Smooth muscle cell (in vitro differentiated cells): Measurements from ENCODE around the gene RNF224. TPM values are rescaled to one million over a fixed set of nuclear protein-coding genes. Genes with fewer than 3 reads are reported as not detected.

Source experiments
- DNase-seq: peaks from one replicate; lab custom pipeline; 2025; ENCODE audit not compliant: unreplicated experiment; lab: John Stamatoyannopoulos, UW
- H2AFZ ChIP-seq: fragments of 200-600 bp; sonication (generic); 2 replicates; pipeline ENCODE4 v1.6.0; 2016; ENCODE audit warnings: antibody characterized with exemption, low read depth, mild to moderate bottlenecking
- H3F3A ChIP-seq: fragments of 200-600 bp; sonication (generic); 2 replicates; pipeline ENCODE4 v1.6.0; 2017; ENCODE audit warnings: antibody characterized with exemption, low read depth
- H3K27ac ChIP-seq: fragments of 200-600 bp; sonication (generic); 2 replicates; pipeline ENCODE4 v1.5.1; 2016; ENCODE audit warnings: low read depth, mild to moderate bottlenecking
- H3K27me3 ChIP-seq: fragments of 200-600 bp; sonication (generic); 2 replicates; pipeline ENCODE4 v1.6.1; 2016; ENCODE audit warnings: low read depth, mild to moderate bottlenecking
- H3K36me3 ChIP-seq: fragments of 200-600 bp; sonication (generic); 2 replicates; pipeline ENCODE4 v1.5.1; 2016; ENCODE audit warnings: low read depth
- H3K4me1 ChIP-seq: fragments of 200-600 bp; sonication (generic); 2 replicates; pipeline ENCODE4 v1.5.1; 2016; ENCODE audit warnings: low read depth
- H3K4me2 ChIP-seq: fragments of 200-600 bp; sonication (generic); 2 replicates; pipeline ENCODE4 v1.6.0; 2016; ENCODE audit warnings: mild to moderate bottlenecking
- H3K4me3 ChIP-seq: fragments of 200-600 bp; sonication (generic); 2 replicates; pipeline ENCODE4 v1.5.1; 2016; ENCODE audit warnings: mild to moderate bottlenecking
- H3K79me2 ChIP-seq: fragments of 200-600 bp; sonication (generic); 2 replicates; pipeline ENCODE4 v1.6.0; 2016; ENCODE audit warnings: low read depth, mild to moderate bottlenecking
- H3K9ac ChIP-seq: fragments of 200-600 bp; sonication (generic); 2 replicates; pipeline ENCODE4 v1.6.0; 2016; ENCODE audit warnings: low read depth
- H3K9me3 ChIP-seq: fragments of 200-600 bp; sonication (generic); replicated peaks from 2 replicates; pipeline ENCODE4 v1.5.1; 2016; ENCODE audit warnings: low read depth
- H4K20me1 ChIP-seq: fragments of 200-600 bp; sonication (generic); 2 replicates; pipeline ENCODE4 v1.6.0; 2016; ENCODE audit warnings: low read depth
- WGBS: methylation state at CpG from one replicate; pipeline ENCODE4 v1.1.7; 2016; ENCODE audit warnings: low lambda C conversion rate; 5-methylcytosine and 5-hydroxymethylcytosine counted together
- polyA plus RNA-seq: library from polyadenylated mRNA; unstranded; fragments of >200 nt; fragmentation: Nextera tagmentation; extraction: Ambion mirVana; gene quantifications from 2 replicates; pipeline ENCODE4 v1.2.1, GENCODE V29; 2016
- total RNA-seq: library from RNA; depleted of rRNA; stranded (reverse); fragments of >200 nt; gene quantifications from 2 replicates; pipeline ENCODE4 v1.2.3, GENCODE V29; 2014
- TF ChIP-seq, protein P1 (sequence below): fragments of 200-600 bp; sonication (generic); IDR thresholded peaks from 2 replicates; pipeline ENCODE4 v1.5.1; 2017; ENCODE audit warnings: borderline replicate concordance, mild to moderate bottlenecking, antibody characterized with exemption; ENCODE audit not compliant: insufficient read depth, poor library complexity, severe bottlenecking

The RNF224 gene
- total and polyA plus RNA-seq, 2 experiments from 2014 or later: not detected

DNA sequence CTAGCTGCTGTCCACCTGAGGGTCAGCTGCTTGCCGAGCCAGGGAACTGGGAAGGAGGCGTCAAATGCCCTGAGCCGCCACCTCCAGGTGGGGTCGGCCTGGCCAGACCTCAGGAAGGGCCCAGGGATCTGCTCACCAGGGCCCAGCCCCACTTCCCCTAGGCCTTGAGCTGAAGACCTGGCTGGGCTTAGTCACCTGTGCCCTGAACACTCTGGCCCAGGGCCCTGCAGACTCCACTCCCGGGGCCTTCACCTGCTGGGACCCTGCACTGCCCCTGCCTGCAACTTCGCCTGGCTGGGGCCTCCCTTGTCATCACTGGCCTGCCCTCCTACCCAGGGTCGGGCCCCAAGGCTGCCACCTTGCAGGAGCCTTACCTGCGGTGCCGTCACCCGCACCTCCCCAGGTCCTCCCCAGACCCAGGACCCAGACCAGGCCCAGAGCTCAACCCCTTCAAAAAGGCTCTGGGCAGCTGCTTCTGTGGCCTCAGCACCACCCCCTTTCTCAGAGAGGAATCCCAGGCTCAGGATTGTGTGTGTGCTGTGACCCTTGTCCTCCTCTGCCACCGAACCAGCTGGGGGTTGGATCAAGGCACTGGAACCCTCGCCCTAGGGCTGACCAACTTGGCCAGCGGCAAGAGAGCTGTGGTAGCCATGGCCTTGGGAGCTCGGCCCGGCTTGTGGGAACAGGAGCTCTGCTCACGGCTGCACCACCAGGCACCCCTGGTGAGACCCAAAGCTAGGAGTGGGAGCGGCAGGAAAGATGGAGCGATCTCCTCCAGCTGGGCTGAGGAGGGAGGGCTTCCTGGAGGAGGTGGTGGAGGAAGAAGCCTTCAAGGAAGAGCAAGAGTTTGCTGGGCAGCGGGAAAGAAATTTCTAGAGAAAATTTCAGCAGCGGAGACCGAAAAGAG, 26.7 kb downstream of the RNF224 start:
- peak overlapping the region; percentile 99 for H3K4me2 ChIP-seq
- H3K27ac ChIP-seq: no peak overlapping the region
- H3K36me3 ChIP-seq: no peaks in the 10 kb centered on the region
- WGBS: 61% methylated on average over 21 of the region's 21 CpGs
- peak overlapping the region; percentile 97 for H3K4me3 ChIP-seq
- peaks cover 18% of the 10 kb centered on the region for H3K4me1 ChIP-seq
- no peaks in the 10 kb centered on the region for H3F3A ChIP-seq
- H4K20me1 ChIP-seq: peaks cover 10% of the 10 kb centered on the region
- TF ChIP-seq, protein P1, sequence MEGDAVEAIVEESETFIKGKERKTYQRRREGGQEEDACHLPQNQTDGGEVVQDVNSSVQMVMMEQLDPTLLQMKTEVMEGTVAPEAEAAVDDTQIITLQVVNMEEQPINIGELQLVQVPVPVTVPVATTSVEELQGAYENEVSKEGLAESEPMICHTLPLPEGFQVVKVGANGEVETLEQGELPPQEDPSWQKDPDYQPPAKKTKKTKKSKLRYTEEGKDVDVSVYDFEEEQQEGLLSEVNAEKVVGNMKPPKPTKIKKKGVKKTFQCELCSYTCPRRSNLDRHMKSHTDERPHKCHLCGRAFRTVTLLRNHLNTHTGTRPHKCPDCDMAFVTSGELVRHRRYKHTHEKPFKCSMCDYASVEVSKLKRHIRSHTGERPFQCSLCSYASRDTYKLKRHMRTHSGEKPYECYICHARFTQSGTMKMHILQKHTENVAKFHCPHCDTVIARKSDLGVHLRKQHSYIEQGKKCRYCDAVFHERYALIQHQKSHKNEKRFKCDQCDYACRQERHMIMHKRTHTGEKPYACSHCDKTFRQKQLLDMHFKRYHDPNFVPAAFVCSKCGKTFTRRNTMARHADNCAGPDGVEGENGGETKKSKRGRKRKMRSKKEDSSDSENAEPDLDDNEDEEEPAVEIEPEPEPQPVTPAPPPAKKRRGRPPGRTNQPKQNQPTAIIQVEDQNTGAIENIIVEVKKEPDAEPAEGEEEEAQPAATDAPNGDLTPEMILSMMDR: no peak
- H2AFZ ChIP-seq: peak overlapping the region; percentile 99
- no peaks in the 10 kb centered on the region for H3K9me3 ChIP-seq
- peaks cover 20% of the 10 kb centered on the region for H3K79me2 ChIP-seq
- H3K9ac ChIP-seq: peak overlapping the region; percentile 65
- DNase-seq: no peak
- no peaks in the 10 kb centered on the region for H3K27me3 ChIP-seq

DNA sequence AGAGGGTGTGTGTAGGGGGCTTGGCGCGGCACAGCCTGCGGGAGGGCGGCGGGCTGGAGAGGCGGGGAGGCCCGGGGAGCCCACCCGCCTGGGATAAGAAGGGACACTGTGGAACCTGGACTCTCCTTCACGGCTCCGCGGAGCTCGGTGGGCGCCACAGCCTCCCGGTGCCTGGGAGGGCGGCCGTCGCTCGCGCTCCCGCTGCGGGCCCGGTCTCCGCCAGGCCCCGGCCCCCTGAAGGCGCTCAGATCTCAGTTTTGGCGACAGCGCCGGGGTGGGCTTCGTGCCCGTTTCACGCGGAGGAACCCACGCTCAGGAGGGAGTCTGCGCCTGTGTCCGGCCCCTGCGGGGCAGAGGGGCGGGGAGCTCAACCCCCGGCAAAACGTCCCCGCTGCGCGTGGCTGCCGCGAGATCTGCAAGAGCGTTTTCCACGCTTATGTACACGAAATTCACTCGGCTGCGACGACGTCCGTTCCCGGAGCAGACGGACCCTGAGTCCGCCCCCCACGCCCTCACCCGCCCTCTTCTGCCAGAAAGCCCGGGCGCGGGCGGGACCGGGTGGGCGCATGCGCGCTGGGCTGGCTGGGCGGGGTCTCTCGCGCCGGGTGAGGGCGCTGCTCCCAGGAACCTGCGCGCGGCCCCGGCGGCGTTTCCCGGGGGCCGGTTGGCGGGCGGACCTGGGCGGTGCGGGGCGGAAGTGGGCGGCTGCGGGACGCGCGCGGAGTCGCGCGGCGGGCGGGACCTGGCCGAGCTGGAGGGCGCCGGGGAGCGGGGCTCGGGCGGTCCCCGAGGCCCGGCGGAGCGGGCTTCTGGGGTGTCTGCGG, 27.5 kb downstream of the RNF224 start, which contains the start of gene NELFB:
NELFB (plus strand) TSS at position 704 of the 824 bp plus-strand sequence.
- WGBS: 1% methylated on average over 26 of the region's 105 CpGs

DNA sequence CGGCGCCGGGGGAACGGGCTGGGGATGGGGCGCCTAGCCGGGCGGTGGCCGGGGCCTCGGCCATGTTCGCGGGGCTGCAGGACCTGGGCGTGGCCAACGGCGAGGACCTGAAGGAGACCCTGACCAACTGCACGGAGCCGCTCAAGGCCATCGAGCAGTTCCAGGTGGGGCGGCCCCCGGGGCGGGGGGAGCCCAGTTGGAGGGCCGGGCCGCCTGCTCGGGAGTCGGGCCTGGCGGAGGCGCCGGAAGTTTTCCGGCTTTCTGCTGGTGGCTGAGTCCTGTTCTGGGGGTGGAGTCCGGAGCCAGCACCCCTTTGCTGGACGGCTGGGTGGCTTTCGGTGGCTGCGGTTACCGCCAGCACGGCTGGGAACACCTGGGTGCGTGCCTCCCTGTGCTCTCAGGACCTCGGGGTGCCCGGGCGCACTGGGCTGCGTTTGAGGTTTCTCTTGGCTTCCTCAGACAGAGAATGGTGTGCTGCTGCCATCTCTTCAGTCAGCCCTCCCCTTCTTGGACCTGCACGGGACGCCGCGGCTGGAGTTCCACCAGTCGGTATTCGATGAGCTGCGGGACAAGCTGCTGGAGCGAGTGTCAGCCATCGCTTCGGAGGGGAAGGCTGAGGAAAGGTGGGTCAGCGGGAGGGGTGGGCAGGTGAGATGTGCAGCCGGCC, 28.3 kb downstream of the RNF224 start:
- peaks cover 14% of the 10 kb centered on the region for H4K20me1 ChIP-seq
- H3K4me3 ChIP-seq: peak overlapping the region; percentile 97
- H3K79me2 ChIP-seq: peaks cover 20% of the 10 kb centered on the region
- TF ChIP-seq, protein P1: no peak
- H3K4me2 ChIP-seq: peak overlapping the region; percentile 91
- H3K4me1 ChIP-seq: peaks cover 18% of the 10 kb centered on the region
- WGBS: 13% methylated on average over 18 of the region's 51 CpGs
- peak overlapping the region; percentile 65 for H3K9ac ChIP-seq
- no peaks in the 10 kb centered on the region for H3K27me3 ChIP-seq
- no peaks in the 10 kb centered on the region for H3F3A ChIP-seq
- peak overlapping the region; percentile 83 for H2AFZ ChIP-seq
- H3K27ac ChIP-seq: no peak overlapping the region
- no peaks in the 10 kb centered on the region for H3K9me3 ChIP-seq
- DNase-seq: no peak
- no peaks in the 10 kb centered on the region for H3K36me3 ChIP-seq

More for the DNA sequence above, 27.5 kb downstream of the RNF224 start, which contains the start of gene NELFB:
- Histone ChIP-seq H3K4me3 (peak within 1 kb of the TSS; percentile 97), H3K9ac (peak within 1 kb of the TSS; percentile 65), H3F3A (no peaks in the 10 kb centered on the region), H3K4me2 (peak within 1 kb of the TSS; percentile 99), H3K9me3 (no peaks in the 10 kb centered on the region), H3K27ac (no peak within 1 kb of the TSS), H3K36me3 (no peaks in the 10 kb centered on the region), H4K20me1 (peaks cover 14% of the 10 kb centered on the region), H3K79me2 (peaks cover 20% of the 10 kb centered on the region), H2AFZ (peak within 1 kb of the TSS; percentile 99), H3K4me1 (peaks cover 18% of the 10 kb centered on the region), H3K27me3 (no peaks in the 10 kb centered on the region)
- DNase-seq: peak; percentile 90
- TF ChIP-seq, protein P1: no peak
